Stimulated activated CD8-positive, alpha-beta memory T cell treated with anti-CD3 and anti-CD28 coated beads, Interleukin-12 subunit alpha, Interleukin-12 subunit beta, amount 100 ng/mL, for 24 hours (primary cell): Measurements from ENCODE around the gene BMP7.
"Not testable (repeated sequence)": the region's sequence is repeated elsewhere in the genome, so short reads cannot be mapped to it uniquely, and the experiment has no call there.

Experiments used
- DNase-seq: peaks from one replicate; pipeline ENCODE4 v3.0.0-alpha.2; 2020; ENCODE audit errors: extremely low read depth

Gene BMP7

DNA sequence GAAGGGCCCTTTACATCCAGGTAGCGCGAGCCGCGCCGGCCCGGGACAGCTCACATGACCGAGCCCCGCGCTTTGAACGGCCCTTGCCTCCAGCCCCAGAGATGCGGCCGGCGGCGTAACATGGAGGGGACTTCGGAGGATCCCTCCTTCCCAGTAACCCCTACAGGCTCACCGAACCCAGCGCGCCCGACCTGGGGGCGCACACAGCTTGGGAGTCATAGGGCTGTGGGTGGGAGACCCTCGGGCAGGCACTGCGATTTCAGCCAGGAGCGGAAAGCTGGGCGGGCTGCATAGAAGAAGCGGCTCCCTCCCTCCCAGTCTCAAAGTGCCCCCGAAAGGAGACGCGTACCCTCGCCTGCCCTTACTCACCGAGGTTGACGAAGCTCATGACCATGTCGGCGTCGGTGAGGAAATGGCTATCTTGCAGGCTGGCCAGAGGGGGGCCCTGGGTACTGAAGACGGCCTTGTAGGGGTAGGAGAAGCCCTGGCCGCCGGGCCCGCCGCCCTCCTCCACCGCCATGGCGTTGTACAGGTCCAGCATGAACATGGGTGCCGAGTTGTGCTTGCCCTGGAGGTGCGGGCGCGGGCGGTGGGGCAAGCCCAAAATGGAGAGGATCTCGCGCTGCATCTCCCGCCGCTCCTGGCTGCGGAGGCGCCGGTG is 975 bp downstream of the BMP7 start:
- no peak for DNase-seq

DNA sequence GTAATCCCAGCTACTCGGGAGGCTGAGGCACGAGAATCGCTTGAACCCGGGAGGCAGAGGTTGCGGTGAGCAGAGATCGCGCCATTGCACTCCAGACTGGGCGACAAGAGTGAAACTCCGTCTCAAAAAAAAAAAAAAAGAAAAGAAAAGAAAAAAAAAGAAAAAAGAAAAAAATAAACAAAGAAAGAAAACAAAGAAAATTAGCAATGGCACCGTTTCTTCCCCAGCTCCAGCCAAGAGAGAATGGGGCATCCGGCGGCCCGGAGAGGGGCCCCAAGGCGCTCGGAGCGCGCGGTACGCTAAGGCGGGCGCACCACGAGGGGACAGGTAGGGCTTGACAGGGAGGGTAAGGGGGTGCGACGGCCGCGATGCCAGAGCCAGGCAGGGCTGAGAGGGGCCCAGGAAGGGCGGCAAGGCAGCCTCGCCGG is 1.5 kb downstream of the BMP7 start:
- not testable (repeated sequence) for DNase-seq

DNA sequence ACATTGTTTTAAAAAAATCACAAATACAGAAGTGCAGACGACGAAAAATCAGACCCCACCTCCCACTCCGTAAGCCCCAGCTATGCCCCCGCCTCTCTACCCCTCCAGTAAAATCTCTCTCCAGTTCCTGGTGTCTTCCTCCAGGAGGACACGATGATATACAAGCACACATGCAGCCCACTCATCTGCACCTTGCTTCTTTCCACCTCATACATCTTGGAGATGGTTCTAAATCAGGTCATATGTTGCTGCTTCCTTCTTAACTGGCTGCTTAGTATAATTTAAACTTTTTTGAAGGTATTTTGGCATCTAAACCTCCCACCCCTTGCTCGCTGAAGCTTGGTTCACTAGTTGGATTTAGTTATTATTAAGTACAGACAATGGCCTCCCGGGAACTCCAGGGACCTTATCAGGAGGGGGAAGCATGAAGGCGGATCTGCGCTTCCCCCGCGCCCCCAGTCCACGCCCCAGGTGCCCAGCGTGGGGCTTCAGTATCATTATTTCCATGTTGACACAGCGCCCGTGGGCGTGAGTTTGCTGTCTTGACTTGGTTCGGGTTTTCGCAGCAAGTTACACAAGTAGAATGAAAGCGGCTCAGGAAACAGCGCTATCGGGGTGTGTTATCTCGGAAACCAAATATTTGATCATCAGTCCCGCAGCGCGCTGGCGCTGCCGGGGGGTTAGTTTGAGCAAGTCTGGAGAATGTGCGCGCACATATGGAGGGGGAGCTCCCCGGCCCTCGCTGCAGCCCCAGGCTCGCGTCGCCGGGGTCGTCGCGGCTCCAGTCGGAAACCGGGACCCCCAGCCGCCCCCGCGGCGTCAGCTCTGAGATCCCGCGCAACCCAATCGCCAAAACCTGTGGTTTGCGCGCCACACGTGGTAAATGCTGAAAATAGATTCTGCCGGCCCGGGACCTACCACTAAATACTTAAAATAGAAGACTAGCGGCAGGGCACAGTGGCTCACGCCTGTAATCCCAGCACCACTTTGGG is 2.3 kb downstream of the BMP7 start:
- DNase-seq: no peak

DNA sequence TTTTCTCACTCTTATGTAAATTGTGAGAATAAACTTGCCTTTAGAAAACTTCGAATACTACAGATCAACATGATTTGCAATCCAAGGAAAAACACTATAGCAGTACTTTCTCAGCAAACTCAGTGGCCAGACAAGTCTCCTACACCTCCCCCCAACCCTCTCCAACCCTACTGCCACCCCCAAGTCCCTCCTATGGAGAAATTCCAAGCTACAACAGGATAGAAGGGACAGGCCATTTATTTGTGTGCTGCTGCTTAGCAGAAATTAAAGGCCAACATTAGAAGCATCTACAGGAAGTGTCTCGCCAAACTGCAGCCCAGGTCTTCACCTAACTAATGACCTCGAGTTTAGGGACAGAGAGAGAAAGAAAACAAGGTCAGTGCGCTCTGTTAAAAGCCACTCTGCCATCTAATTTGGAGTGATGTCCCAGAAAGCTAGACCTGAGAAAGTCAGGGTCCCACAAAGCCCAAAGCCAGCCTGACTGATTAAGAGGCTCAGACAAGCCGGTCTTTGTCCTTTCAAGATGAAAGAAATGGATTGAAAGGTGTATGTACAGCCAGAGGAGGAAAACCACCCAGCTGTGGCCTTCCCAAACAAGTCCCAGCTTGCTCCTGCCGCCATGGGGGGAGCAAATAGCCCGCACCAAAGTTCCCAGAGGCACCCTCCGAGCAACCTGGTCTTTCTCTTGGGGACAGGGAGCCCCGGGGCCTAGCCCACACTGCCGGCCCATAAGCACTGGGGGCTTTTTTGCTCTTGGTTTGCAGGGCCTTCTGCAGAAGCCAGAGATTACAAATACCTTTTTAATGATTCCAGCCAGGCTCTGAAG is 3.4 kb downstream of the BMP7 start:
- no peak for DNase-seq

DNA sequence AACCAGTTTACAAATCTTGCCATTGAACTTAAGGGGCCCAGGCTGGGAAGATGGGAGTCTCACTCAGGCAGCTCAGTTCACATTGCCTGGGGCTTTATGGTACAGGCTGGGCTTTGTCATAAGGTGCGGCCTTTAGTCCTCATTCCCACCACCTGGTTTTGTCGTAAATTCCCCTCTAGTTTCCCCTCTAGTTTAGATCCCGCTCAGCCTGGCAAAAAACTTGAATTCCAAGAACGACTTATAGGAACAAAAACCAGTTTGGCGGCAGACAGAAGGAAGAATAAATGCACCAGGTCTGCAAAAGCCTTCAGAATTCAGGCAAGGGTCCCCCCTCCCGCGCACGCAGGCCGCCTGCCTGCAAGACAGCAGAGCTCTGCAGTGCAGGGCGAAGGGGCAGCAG is 4.1 kb downstream of the BMP7 start:
- no peak for DNase-seq

DNA sequence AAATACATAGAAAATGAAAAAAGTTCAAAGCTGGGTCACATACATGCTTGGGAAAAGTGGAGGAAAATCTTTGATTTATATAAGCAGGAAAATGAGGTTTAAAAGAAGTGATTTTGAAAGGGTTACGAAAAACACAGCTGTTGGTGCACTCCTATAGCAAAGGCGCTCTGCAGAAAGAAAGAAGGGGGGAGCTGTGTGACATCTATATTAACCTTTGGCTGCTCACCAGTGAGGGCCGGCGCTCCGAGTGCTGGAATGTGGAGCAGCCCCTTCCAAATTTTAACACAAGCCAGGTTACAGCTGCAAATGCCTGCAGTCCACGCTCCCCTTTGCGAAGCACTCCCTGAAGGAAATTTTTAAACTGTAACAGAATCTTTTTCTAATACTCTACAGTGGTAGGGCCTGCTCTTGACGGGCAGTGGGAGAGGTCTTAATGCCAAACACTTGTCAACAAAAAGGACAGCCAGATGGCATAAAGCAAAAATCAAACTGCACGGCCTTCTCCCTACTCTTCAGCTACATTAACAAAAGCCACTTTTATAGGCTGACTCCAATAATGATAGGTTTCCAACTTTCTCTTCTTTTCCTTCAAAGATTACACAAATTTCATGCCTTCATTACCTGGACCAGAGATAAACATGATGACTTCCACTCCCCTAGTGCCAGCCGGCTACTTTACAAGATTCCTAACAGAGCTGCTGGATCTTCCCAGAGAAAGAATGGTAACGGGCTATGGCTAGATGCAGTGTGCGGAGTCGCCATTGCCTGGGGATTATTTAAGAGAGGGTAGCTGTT is 4.8 kb downstream of the BMP7 start:
- DNase-seq: no peak

DNA sequence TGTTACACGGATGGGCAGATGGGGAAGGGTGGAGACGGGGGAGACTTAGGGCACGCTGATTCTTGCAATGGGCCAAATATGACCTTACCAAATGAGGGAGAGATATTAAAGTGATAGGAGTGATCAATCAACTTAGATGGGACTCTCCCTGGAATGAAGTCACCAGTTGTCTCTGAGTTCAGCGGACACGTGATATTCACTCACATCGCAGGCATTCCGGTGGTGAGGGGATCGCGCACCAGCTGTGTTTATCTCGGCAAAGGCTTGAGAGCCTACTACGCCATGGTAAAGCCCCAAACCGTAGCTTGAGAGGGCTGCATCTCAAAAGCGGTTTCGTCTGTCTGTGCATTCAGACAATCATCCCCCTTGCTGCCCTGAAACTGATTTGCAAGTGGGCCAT is 5.5 kb downstream of the BMP7 start:
- DNase-seq: no peak

DNA sequence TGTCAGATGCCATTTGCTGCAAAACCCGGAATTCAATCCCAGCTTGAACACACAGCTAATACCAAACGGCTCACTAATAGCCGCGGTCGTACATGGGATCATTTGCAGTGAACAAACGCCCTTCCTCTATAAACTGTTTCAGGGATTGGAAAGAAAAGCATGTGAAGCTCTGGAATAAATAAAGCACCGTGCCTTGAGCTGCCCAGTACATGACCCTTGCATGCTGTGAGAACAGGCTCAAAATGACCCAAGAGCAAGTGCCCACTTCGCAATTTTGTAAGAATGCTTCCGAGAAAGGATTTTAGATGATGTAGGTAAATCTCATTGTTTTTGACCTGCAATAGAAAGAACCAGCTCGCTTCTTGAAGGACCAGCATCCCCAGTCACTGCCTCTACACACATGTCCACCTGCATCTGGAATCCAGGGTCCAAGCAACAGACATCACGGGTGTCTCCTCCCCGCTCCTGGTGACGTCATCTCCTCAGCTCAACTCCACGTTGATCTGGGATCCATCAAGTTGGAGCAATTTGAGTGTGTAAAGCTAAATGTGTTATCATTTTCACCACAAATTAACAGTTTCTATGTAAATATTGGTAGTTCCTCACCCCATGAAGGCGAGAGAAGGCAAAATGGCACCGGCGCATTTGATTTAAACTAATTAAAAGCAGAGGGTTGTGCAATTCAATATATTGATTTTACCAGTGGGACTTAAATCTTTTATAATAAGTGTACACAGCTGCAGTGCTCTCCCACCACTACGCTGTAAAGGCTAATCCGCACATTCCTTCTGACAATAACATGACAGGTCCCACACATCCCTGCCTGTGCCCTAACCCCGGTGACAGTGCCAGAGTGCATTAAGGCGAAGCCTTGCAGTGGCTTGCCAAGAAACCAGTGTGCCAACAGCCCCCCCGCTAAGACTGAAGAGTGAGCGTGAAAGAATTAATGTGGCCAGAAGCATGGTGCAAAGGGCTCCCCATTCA is 6.2 kb downstream of the BMP7 start:
- no peak for DNase-seq

DNA sequence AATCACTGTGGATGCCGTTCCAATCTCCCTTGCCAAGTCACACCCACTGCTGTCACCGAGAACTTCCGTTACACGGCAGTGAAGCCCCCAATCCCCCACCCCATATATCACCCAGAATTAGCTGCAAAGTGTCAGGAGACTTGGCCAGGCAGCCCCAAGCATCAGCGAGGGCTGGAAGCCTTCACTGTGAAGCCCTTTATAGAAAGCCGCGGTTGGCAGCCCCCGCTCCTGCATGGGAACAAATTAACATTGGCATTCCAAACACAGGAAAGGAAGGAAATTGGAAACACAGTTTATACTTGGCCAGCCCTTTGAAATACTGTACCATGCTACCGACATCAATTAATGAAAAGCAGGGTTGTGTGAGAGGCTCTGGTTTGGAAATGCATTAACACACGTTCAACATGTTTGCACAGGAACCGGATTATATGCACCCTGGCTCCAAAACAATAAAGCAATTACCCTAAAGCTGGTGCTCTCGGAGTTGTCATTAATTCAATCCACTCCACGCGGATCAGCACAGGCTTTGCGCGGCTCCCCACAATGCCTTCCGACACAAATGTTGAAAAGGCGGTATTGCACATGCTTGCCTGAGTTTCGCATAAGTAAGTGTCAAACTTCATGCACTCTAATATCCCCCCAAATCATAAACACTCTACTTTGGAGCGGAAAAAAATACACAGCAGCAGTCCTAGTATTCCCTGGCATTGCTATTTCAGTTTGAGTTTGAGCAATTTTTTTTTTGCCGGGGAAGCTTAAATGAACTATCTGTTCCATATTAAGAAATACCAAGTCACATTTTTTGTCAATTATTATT is 7.1 kb downstream of the BMP7 start:
- DNase-seq: no peak

DNA sequence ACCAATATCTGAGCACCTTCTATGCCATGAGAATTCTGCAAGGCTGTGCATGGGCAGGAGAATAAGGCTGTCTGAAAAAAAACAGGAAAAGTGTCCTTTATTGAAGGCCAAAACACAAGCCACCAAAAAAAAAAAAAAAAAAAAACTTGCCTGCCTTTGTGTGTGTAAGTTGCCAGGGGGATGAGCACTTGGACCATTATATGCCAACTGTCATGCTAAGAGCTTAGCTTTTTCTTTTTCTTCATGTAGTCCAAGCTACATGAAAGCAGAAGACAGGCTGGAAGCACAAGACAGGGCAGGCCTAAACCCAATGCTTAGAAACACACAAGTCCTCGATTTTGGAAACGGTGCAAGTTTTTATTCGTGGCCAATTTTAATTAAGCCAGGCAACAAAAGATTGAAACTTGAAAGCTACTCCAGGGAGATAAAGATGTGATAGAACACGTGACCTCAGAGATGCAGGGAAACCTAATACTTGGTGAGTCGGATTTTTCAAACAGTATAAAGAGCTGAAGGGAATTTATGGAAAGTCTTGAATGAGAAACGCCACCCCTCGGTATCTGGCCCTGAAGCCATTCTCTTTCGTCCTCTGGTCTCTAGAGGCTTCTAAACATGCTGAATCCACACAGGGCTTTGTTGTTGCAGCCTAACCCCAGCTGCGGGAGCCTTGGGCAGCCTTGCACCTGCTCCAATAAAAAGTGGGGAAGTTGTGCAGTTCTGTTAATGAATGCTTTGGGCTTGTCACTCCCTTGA is 8.6 kb downstream of the BMP7 start:
- no peak for DNase-seq

DNA sequence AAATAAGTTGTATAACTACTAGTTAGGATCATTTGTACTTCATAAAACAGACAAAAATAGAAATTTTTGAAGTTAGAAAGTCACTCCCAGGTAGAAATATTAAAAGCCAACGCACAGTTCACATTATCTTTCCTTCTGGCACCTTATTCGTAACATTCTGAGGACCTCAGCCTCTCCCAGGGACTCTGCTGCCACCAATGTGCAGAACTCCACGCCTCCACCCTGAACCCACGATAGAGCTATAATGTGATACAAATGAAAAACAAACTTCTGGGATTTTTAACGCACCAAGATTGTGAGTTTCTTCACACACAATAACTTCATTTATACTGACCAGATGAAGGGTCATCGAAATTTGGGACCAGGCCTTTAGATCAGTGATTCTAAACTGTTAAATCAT is 9.5 kb downstream of the BMP7 start:
- DNase-seq: no peak

DNA sequence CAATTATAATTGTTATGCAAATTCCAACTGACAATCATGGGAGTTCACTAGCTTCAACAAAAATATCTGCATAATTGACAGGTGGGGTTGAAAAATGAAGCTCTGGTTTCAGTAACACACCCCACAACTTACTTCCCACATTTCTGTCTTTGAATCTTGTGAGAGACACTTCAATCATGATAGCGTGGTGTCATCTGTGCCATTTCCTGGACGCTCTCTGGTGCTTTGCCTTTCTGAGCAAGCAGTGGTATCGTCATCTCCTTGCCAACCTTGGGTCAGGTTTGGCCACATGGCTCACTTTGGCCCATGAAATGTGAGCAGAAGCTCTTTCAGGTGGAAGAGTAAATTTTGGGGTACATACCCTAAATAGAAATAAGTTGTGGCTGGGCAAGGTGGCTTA is 10.2 kb downstream of the BMP7 start:
- DNase-seq: no peak

DNA sequence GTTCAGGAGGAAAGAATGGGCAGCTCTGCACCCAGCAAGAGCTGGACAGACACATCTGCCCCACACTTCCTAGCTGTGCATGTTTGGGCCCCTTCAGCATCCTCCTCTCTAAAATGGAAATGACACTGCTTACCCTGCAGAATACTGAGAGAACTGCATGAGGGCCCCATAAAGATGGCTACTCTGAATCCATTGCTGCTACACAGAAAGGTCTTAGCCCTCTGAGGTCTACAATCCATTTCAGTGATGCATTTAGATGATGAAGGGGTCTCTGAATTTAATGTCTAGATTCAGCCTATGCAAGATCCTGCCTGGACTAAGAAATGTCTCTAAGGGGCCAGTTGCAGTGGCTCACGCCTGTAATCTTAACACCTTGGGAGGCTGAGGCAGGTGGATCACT is 11.3 kb downstream of the BMP7 start:
- no peak for DNase-seq

DNA sequence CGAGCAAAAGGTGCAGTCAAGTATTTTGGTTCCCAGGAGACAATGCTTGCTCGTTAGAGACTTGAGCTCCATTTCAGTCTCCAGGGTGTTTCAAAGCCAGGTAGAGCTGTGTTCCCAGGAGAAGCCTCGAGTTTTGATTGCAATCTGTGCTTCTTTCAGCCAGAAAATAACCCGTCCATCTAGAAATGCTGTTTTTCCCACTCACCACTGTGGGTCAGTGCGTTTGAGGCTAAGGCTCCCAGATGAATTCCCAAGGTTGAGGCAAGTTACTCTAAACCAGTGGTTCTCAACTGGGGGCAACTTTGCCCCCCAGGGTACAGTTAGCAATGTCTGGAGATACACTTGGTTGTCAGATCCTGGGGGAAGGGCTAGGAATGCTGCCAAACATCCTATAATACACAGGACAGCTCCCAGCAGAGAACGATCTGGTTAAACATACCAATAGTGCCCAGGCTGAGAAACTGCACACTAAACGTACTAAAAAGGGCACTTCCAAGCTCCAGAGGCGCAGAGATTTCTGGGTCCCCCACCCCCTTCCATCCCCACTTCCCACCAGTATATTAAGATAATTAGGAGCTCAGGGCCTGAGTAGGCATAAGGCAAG is 13.8 kb downstream of the BMP7 start:
- DNase-seq: no peak

DNA sequence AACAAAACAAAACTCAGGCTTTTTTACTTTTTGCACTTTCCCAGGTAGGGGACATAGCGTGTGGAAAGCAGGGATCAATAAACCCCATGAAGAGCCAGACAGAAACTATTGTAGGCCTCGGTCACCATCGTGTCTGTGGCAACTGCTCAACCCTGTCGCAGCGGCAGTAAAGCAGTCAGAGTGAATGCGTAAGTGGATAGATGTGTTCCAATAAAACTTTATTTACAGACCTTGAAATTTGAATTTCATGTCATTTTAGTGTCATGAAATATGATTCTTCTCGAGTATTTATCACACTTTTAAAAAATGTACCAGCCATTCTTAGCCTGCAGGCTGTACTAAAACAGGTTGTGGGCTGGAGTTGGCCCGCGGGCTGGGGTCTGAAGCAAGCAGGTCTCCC is 14.5 kb downstream of the BMP7 start:
- no peak for DNase-seq

DNA sequence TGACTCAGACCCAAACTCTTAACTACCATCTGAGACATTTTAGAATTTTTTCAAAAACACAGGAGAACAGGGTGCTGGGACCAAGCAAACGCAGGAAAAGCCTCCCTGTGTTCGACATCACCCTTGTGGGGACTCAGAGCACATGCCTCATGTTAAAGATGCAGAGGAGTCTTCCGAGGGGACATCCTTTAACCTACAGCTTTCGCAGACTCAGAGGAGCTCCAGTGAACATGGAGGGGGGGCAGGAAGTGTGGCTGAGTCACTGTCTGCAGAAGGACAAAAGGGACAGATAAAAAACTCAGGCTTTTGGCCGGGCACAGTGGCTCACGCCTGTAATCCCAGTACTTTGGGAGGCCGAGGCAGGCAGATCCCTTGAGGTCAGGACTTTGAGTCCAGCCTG is 15.1 kb downstream of the BMP7 start:
- DNase-seq: no peak

DNA sequence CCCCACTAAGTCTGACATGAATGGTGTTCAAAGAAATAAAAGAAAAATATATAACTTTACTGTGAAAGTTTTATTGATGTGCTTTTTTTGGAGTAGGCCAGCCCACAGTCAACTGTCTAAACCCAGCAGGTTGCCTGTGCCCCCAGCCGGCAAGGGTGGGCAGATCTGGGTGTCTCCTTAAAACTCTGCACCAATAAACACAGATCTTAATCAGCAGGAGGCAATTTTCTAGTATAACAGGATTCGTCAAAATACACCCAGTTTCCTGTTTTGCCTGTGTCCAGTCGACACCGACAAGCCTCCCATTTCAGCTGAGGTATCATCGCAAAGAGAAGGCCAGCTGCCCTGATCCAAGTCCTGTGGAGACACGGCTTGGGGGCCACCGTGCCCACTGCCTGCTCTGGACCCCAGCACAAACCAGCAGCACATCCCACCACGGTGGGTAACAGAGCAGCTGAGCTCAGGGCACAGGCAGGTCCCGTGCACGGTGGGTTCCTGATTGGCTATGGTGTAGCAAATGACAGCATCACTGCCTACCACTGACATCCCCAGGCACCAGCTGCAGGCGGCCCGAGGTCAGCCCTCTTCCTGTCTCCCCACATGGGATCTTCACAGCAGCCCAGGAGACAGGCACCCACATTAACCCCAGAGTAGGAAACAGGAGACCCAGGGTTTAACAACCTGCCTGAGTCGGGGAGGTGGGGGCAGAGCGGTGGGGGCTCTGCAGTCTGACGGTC is 15.7 kb downstream of the BMP7 start:
- no peak for DNase-seq

DNA sequence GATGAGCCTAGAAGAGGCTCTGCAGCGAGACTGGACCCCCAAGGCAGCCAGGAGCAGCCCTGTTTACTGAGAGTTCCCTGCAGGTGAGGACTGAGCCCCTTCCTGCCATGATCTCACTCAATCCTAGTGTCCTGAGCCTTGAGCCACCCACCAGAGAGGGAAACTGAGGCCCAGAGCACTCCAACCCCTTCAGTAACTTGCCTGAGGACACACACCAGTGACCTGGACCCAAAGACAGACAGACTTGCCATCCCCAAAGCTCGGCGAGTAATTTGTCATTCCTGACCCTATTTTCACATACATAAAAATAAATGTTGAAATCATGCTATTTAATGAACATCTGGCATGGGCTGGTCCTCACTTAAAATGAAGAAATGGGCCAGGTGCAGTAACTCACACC is 16.7 kb downstream of the BMP7 start:
- DNase-seq: no peak
